HepG2 (cell line): ENCODE data around the gene CDHR1. TPM values are rescaled to one million over a fixed set of nuclear protein-coding genes. Genes with fewer than 3 reads are reported as not detected.

ENCODE experiments used
- CC2D1A ChIP-seq: sonication (generic); formaldehyde crosslinking; IDR thresholded peaks from 2 replicates; pipeline ENCODE4 v1.8.1; 2023; ENCODE audit warnings: mild to moderate bottlenecking, missing genetic modification reagents
- HNRNPL ChIP-seq: fragments of 200-400 bp; formaldehyde crosslinking; IDR thresholded peaks from 2 replicates; pipeline ENCODE4 v1.6.1; 2017; ENCODE audit warnings: mild to moderate bottlenecking, low read depth, low read length
- KDM1A ChIP-seq: IDR thresholded peaks from 2 replicates; pipeline ENCODE4 v1.6.1; 2016; ENCODE audit warnings: missing compliant biosample characterization
- MTF2 ChIP-seq: sonication (generic); formaldehyde crosslinking; IDR thresholded peaks from 2 replicates; pipeline ENCODE4 v1.5.0; 2020; ENCODE audit warnings: missing genetic modification reagents, borderline replicate concordance
- POGZ ChIP-seq: sonication (generic); formaldehyde crosslinking; IDR thresholded peaks from 2 replicates; pipeline ENCODE4 v1.4.0; 2020; ENCODE audit warnings: mild to moderate bottlenecking, missing genetic modification reagents
- TBX2 ChIP-seq: sonication (generic); formaldehyde crosslinking; IDR thresholded peaks from 2 replicates; pipeline ENCODE4 v1.5.0; 2020; ENCODE audit warnings: missing genetic modification reagents, mild to moderate bottlenecking, borderline replicate concordance
- TGIF2 ChIP-seq: IDR thresholded peaks from 2 replicates; pipeline ENCODE4 v1.6.1; 2016; ENCODE audit warnings: control low read depth, missing compliant biosample characterization
- ZNF30 ChIP-seq: sonication (generic); formaldehyde crosslinking; IDR thresholded peaks from 2 replicates; pipeline ENCODE4 v1.5.0; 2020; ENCODE audit warnings: mild to moderate bottlenecking, missing genetic modification reagents
- ZNF44 ChIP-seq: sonication (generic); formaldehyde crosslinking; IDR thresholded peaks from 2 replicates; pipeline ENCODE4 v1.5.1; 2020; ENCODE audit warnings: mild to moderate bottlenecking, missing genetic modification reagents
- polyA plus RNA-seq, 8 experiments: library from polyadenylated mRNA; depleted of rRNA in 3 of 8; stranded (reverse) in 7 of 8; unstranded in 1 of 8; fragments of >200 nt; fragmentation: Illumina TruSeq in 4 of 8; extraction: Trizol in 4 of 8; gene quantifications; 2 replicates each; pipeline versions ENCODE4 v1.2.1 to v1.2.3, GENCODE V29; 2011 to 2016; ENCODE audit warnings: low read depth in 4 of 8, missing spikeins in 1 of 8, mixed read lengths in 1 of 8; ENCODE audit not compliant: insufficient read depth in 1 of 8
- total RNA-seq, 5 experiments: library from RNA; depleted of rRNA; stranded (reverse); fragments of >200 nt; fragmentation: Illumina TruSeq; extraction: Trizol; gene quantifications; 2 replicates each; pipeline ENCODE4 v1.2.3, GENCODE V29; 2016; ENCODE audit warnings: low read depth in 1 of 5
- TF ChIP-seq, protein P1 (sequence below): sonication (generic); formaldehyde crosslinking; IDR thresholded peaks from 2 replicates; pipeline ENCODE4 v1.5.1; 2020; ENCODE audit warnings: mild to moderate bottlenecking, missing genetic modification reagents, moderate library complexity
- TF ChIP-seq, protein P2 (sequence below): sonication (generic); formaldehyde crosslinking; IDR thresholded peaks from 2 replicates; pipeline ENCODE4 v1.4.0; 2020; ENCODE audit warnings: missing genetic modification reagents
- TF ChIP-seq, protein P3 (sequence below), 2 experiments: sonication (generic) in 1 of 2; formaldehyde crosslinking in 1 of 2; IDR thresholded peaks; 2 replicates each; pipeline versions ENCODE4 v1.6.1 to v1.9.0; 2014 to 2022; ENCODE audit warnings: antibody characterized with exemption in 1 of 2, borderline replicate concordance in 1 of 2, inconsistent platforms in 1 of 2, low read depth in 1 of 2, missing genetic modification reagents in 1 of 2
- TF ChIP-seq, protein P4 (sequence below): sonication (generic); formaldehyde crosslinking; IDR thresholded peaks from 2 replicates; pipeline ENCODE4 v1.5.0; 2020; ENCODE audit warnings: missing genetic modification reagents

The CDHR1 gene
- total and polyA plus RNA-seq, 2 of the 13 experiments (the other 11 are each of a cell fraction or from before 2014, with no cell fraction given) = 0.04 to 0.09 TPM

DNA sequence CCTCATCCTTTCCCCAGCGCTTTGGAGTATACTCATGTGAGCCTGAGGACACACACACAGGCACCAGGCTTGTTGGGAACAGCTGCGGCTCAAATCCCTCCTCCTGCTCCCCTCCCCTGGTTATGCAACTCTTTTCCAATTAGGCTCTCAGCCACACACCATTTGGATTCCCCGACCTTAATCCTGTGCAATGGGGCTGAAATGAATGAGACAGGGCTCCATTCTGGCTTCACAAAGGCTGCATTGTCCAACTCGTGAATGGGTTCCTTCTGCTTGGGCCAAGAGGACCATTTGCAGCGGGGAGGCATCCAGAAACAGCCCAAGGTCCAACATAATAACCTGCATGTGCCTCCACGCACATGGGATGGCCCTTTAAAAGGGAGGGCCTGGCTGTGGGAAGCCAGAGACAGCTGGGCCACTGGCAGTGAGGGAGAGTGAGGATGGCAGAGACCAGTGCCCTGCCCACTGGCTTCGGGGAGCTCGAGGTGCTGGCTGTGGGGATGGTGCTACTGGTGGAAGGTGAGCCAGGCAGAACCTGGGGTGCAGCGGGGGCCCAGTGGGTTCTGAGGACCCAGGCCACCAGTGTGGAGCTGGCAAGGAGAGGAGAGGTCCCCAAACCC is 50.4 kb downstream of the CDHR1 start, which contains the start of gene RGR (continued):
- TF ChIP-seq, protein P1, sequence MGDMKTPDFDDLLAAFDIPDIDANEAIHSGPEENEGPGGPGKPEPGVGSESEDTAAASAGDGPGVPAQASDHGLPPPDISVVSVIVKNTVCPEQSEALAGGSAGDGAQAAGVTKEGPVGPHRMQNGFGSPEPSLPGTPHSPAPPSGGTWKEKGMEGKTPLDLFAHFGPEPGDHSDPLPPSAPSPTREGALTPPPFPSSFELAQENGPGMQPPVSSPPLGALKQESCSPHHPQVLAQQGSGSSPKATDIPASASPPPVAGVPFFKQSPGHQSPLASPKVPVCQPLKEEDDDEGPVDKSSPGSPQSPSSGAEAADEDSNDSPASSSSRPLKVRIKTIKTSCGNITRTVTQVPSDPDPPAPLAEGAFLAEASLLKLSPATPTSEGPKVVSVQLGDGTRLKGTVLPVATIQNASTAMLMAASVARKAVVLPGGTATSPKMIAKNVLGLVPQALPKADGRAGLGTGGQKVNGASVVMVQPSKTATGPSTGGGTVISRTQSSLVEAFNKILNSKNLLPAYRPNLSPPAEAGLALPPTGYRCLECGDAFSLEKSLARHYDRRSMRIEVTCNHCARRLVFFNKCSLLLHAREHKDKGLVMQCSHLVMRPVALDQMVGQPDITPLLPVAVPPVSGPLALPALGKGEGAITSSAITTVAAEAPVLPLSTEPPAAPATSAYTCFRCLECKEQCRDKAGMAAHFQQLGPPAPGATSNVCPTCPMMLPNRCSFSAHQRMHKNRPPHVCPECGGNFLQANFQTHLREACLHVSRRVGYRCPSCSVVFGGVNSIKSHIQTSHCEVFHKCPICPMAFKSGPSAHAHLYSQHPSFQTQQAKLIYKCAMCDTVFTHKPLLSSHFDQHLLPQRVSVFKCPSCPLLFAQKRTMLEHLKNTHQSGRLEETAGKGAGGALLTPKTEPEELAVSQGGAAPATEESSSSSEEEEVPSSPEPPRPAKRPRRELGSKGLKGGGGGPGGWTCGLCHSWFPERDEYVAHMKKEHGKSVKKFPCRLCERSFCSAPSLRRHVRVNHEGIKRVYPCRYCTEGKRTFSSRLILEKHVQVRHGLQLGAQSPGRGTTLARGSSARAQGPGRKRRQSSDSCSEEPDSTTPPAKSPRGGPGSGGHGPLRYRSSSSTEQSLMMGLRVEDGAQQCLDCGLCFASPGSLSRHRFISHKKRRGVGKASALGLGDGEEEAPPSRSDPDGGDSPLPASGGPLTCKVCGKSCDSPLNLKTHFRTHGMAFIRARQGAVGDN (CRISPR knock-in tag) = peak; percentile 61
- TF ChIP-seq, protein P2, sequence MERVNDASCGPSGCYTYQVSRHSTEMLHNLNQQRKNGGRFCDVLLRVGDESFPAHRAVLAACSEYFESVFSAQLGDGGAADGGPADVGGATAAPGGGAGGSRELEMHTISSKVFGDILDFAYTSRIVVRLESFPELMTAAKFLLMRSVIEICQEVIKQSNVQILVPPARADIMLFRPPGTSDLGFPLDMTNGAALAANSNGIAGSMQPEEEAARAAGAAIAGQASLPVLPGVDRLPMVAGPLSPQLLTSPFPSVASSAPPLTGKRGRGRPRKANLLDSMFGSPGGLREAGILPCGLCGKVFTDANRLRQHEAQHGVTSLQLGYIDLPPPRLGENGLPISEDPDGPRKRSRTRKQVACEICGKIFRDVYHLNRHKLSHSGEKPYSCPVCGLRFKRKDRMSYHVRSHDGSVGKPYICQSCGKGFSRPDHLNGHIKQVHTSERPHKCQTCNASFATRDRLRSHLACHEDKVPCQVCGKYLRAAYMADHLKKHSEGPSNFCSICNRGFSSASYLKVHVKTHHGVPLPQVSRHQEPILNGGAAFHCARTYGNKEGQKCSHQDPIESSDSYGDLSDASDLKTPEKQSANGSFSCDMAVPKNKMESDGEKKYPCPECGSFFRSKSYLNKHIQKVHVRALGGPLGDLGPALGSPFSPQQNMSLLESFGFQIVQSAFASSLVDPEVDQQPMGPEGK (CRISPR knock-in tag) = 0 out of 2 replicates have a peak, but pooled peaks have one; percentile 25
- TF ChIP-seq ZNF44 (CRISPR knock-in tag) (no peak), TBX2 (CRISPR knock-in tag) (peak; percentile 37; the same call in 1 of the 2 replicates), TGIF2 (peak; percentile 23; the same call in 1 of the 2 replicates), POGZ (CRISPR knock-in tag) (0 out of 2 replicates have a peak, but pooled peaks have one; percentile 42), CC2D1A (no peak), ZNF30 (no peak), MTF2 (CRISPR knock-in tag) (no peak), KDM1A (CRISPR knock-in tag) (0 out of 2 replicates have a peak, but pooled peaks have one; percentile 33), HNRNPL (peak; percentile 73; the same call in 1 of the 2 replicates)
- TF ChIP-seq, protein P3, sequence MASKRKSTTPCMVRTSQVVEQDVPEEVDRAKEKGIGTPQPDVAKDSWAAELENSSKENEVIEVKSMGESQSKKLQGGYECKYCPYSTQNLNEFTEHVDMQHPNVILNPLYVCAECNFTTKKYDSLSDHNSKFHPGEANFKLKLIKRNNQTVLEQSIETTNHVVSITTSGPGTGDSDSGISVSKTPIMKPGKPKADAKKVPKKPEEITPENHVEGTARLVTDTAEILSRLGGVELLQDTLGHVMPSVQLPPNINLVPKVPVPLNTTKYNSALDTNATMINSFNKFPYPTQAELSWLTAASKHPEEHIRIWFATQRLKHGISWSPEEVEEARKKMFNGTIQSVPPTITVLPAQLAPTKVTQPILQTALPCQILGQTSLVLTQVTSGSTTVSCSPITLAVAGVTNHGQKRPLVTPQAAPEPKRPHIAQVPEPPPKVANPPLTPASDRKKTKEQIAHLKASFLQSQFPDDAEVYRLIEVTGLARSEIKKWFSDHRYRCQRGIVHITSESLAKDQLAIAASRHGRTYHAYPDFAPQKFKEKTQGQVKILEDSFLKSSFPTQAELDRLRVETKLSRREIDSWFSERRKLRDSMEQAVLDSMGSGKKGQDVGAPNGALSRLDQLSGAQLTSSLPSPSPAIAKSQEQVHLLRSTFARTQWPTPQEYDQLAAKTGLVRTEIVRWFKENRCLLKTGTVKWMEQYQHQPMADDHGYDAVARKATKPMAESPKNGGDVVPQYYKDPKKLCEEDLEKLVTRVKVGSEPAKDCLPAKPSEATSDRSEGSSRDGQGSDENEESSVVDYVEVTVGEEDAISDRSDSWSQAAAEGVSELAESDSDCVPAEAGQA (IDR thresholded peaks at IDR 0.05; ENCODE audit: low read depth) = no peak
- TF ChIP-seq, protein P3 (CRISPR knock-in tag; IDR thresholded peaks at IDR 0.05; ENCODE audit: borderline replicate concordance) = no peak
- TF ChIP-seq, protein P4, sequence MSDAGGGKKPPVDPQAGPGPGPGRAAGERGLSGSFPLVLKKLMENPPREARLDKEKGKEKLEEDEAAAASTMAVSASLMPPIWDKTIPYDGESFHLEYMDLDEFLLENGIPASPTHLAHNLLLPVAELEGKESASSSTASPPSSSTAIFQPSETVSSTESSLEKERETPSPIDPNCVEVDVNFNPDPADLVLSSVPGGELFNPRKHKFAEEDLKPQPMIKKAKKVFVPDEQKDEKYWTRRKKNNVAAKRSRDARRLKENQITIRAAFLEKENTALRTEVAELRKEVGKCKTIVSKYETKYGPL (CRISPR knock-in tag) = peak; percentile 73; the same call in 1 of the 2 replicates
